ENCODE results near the gene UGT2B7. TPM values are rescaled to one million over a fixed set of nuclear protein-coding genes. Genes with fewer than 3 reads are reported as not detected.
"Not testable (repeated sequence)": the region's sequence is repeated elsewhere in the genome, so short reads cannot be mapped to it uniquely, and the experiment has no call there.

UGT2B7 gene
- total and polyA plus RNA-seq, 11 donors, result not detected

GRCh38 chr4:69096810-69097209, 536 bp downstream of the UGT2B7 start:
- 65 to 72% (median 69%) methylated on average over 3 of the region's 3 CpGs for WGBS, 4 donors
- H3K36me3 ChIP-seq, result no peaks in the 10 kb centered on the region
- ATAC-seq (no peak), DNase-seq (no peak)
- H3K4me1 ChIP-seq, result no peaks in the 10 kb centered on the region
- TF ChIP-seq CTCF (IDR thresholded peaks at IDR 0.05), result no peak
- TF ChIP-seq POLR2A (IDR thresholded peaks at IDR 0.05), result no peak
- no peak overlapping the region for H3K27ac ChIP-seq
- intact Hi-C loops (cut with DNase I), result no loop called here
- peaks cover 0 to 2% (median 0%) of the 10 kb centered on the region in 12 donors for H3K9me3 ChIP-seq
- no peak overlapping the region for H3K4me3 ChIP-seq
- H3K27me3 ChIP-seq, result no peaks in the 10 kb centered on the region

GRCh38 chr4:69098470-69098869, 2.2 kb downstream of the UGT2B7 start:
- H3K4me3 ChIP-seq, result no peak overlapping the region
- H3K36me3 ChIP-seq, result no peaks in the 10 kb centered on the region
- no peak overlapping the region for H3K27ac ChIP-seq
- no peaks in the 10 kb centered on the region for H3K4me1 ChIP-seq
- 71 to 82% (median 76%) methylated on average over 4 of the region's 4 CpGs for WGBS, 4 donors
- no peaks in the 10 kb centered on the region for H3K27me3 ChIP-seq
- intact Hi-C loops (cut with DNase I), result no loop called here
- no peak for DNase-seq
- H3K9me3 ChIP-seq, result peaks cover 0 to 2% (median 0%) of the 10 kb centered on the region in 12 donors
- ATAC-seq, result no peak
- no peak for TF ChIP-seq POLR2A (IDR thresholded peaks at IDR 0.05)
- no peak for TF ChIP-seq CTCF (IDR thresholded peaks at IDR 0.05)

- no peaks in the 10 kb centered on the region for H3K4me1 ChIP-seq
- H3K9me3 ChIP-seq, result peaks cover 0 to 2% (median 0%) of the 10 kb centered on the region in 12 donors
- H3K27ac ChIP-seq, result no peak overlapping the region
- intact Hi-C loops (cut with DNase I), result no loop called here
- 61 to 74% (median 67%) methylated on average over 4 of the region's 4 CpGs for WGBS, 4 donors
- DNase-seq (no peak), ATAC-seq (no peak)
- H3K4me3 ChIP-seq, result no peak overlapping the region
- TF ChIP-seq CTCF (IDR thresholded peaks at IDR 0.05) (no peak), POLR2A (IDR thresholded peaks at IDR 0.05) (no peak)
- H3K27me3 ChIP-seq, result no peaks in the 10 kb centered on the region
- H3K36me3 ChIP-seq, result no peaks in the 10 kb centered on the region
These were observed 3.6 kb downstream of the UGT2B7 start for GRCh38 chr4:69099910-69100309.

- H3K27me3 ChIP-seq; DNase-seq; ATAC-seq; intact Hi-C loops (cut with DNase I); H3K4me3 ChIP-seq; H3K27ac ChIP-seq; H3K36me3 ChIP-seq; H3K4me1 ChIP-seq; H3K9me3 ChIP-seq: not testable (repeated sequence)
- 67 to 78% (median 74%) methylated on average over 2 of the region's 2 CpGs for WGBS, 4 donors
These were observed 6.4 kb downstream of the UGT2B7 start for GRCh38 chr4:69102668-69103067.

GRCh38 chr4:69104719-69105275, 8.5 kb downstream of the UGT2B7 start:
- TF ChIP-seq CTCF (IDR thresholded peaks at IDR 0.05), result no peak
- no peak for TF ChIP-seq POLR2A (IDR thresholded peaks at IDR 0.05)
- Histone ChIP-seq H3K36me3 (no peaks in the 10 kb centered on the region), H3K27me3 (no peaks in the 10 kb centered on the region), H3K9me3 (no peaks in the 10 kb centered on the region), H3K4me1 (no peaks in the 10 kb centered on the region), H3K4me3 (no peak overlapping the region), H3K27ac (no peak overlapping the region)
- no peak for DNase-seq
- 77 to 94% (median 87%) methylated on average over 2 of the region's 2 CpGs for WGBS, 4 donors
- intact Hi-C loops (cut with DNase I), result no loop called here
- ATAC-seq, result no peak

- H3K9me3 ChIP-seq; H3K27me3 ChIP-seq; H3K27ac ChIP-seq; H3K36me3 ChIP-seq; H3K4me3 ChIP-seq; ATAC-seq; intact Hi-C loops (cut with DNase I); H3K4me1 ChIP-seq: not testable (repeated sequence)
- peak in 1 of 5 donors; percentile 46 for DNase-seq
- WGBS, 4 donors, result 84 to 94% (median 88%) methylated on average over 19 to 30 of the region's 30 CpGs
These were observed 19.0 kb downstream of the UGT2B7 start for GRCh38 chr4:69115151-69115850.
